IPS-11a (cell line): ENCODE measurements around the gene ERMARD.
A peak's percentile ranks its signal among the peaks of the same experiment; 100 is the strongest.
"Not testable (repeated sequence)": the region's sequence is repeated elsewhere in the genome, so short reads cannot be mapped to it uniquely, and the experiment has no call there.

Experiments
- H3K4me3 ChIP-seq: one replicate; pipeline ENCODE4 v1.5.1; 2013; ENCODE audit warnings: low read depth, low read length, control low read depth

The ERMARD gene

DNA sequence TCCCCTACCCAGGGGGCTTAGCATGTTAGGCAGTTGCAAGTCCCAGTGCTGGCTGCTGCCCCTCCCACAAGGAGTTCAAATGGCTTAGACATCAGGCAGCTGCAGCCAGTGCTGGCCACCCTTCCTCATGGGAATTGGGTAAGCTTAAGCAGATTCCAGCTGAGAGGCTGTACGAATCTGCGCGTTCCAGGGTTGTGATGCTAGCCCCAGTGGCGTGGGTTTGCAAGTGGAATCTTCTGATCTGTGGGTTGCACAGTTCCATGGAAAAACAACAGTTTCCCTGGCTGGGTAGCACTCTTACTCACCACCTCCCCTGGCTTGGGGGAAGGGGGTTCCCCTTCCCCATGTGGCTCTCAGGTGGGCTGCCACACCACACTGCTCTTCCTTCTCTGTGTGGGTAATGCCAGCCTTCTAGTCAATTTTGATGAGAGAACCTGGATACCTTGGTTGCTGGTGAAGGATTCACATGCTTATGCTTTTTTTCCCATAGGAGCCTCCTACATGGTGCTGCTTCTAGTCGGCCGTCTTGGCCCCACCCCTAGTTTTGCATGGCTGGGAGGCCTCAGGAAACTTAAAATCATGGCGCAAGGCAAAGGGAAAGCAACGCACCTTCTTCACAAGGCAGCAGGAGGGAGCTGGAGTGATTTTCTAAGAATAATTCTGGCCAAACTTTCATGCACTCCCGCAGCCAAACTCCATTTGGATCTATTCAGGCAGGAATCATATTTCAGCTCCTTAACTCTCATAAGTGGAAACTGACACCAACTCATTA, 13.0 kb upstream of the ERMARD start:
- no peak overlapping the region for H3K4me3 ChIP-seq

DNA sequence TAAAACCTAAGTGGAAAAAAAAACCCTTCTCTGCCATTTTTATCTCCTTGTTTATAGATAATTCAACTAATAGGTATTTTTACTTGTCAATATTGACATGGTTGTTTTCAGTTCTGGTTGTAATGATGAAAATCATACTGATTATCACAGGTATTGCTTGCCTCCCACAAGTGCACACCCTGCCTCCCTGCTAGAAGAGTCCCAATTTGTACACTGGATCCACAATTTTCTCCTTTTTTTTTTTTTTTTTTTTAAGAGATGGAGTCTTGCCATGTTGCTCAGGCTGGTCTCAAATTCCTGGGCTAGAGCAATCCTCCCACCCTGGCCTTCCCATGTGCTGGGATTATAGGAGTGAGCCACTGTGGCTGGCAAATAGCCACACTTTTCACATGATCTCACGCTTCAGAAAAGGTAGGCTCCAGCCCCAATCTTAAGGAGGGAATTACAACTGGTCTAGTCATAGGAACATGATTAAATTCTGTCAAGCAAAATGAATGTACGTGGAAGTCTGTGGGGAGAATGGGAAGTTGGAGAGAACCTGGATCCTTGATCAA, 12.4 kb upstream of the ERMARD start:
- no peak overlapping the region for H3K4me3 ChIP-seq

DNA sequence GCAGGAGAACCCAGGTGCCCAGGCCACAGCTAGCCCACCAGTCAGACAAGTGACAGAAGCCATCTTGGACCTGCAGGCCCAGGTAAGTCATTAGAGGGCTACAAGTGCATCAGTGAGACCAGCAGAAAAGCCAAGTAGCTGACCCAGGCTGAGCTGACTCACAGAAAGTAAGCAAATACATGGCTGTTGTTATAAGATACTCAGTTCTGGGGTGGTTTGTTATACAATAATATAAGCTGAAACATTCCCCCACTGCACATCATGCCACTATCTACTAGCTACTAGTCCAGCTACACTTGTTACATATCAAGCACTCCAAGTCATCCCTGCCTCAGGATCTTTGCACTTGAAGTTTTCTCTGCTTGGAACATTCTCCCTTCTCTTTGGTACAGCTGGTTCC, 10.1 kb upstream of the ERMARD start:
- no peak overlapping the region for H3K4me3 ChIP-seq

DNA sequence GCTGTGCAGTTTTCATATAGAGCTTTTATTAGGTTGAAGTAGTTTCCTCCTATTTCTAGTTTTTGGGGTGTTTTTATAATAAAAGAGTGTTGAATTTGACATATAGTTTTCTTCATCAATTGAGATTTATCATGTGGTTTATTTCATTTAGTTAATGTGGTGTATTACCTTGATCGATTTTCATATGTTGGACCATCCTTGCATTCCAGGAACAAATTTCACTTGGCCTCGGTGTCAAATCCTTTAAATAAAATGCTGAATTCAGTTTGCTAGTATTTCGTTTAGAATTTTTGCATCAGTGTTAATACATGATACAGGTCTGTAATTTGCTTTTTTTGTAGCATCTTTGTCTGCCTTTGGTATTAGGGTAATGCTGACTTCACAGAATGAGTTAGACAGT, 6.0 kb upstream of the ERMARD start:
- no peak overlapping the region for H3K4me3 ChIP-seq

DNA sequence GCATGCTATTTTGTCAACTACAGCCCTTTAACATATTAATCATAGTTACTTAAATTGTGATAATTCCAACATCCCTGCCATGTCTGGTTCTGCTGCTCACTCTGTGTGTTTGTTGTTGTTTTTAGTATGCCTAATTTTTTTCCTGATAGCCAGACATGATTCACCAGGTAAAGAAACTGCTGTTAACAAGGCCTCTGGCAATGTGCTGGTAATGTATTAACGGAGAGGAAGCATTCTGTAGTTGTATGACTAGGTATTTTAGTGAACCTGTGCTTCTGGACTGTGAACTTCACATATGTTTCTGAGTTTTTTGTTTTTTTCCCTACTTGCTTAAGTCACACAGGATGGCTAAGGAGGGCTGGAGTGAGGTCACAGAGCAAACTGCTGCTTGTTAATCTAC, 4.9 kb upstream of the ERMARD start:
- H3K4me3 ChIP-seq, result no peak overlapping the region

DNA sequence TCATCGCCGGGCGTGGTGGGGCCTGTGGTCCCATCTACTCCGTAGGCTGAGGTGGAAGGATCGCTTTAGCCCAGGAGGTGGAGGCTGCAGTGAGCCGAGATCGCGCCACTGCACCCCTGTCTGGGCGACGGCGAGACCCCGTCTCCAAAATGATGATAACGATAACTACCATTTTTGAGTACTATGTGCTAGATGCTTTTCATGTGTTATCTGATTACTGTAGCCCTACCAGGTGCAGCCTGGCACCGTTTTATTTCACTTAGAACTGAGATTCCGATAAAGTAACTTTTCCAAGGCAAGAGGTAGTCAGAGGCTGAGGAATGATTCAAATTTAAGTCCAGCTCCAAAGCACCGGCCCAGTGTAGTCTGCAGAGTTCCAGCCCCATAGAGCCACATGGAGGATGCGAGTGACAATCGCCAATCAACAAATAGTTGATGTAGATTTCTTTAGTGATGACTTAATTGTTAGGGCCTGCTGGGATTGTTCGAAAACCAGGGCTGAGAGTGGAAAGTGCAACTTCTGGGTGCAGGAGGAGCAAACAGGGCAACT, 727 bp downstream of the ERMARD start:
- H3K4me3 ChIP-seq, result peak overlapping the region; percentile 90

DNA sequence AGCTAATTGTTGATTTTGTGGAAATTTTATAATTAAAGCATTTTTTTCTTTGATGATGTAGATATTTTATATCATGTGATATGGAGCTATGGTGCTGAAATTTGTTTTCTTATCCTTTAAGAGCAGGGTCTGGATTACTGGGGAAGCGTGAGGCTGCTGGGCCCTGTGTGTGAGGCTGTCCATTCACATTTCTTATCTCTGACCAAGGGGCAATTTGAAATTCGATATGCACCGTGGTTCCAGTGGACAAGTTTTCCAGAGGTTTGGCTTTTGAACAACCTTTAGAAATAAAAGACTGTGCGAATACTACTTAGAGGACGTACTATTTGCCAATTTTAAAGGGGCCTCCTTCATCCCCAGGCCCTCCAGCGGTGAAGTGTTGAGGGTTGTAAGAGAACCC, 3.7 kb downstream of the ERMARD start:
- no peak overlapping the region for H3K4me3 ChIP-seq

DNA sequence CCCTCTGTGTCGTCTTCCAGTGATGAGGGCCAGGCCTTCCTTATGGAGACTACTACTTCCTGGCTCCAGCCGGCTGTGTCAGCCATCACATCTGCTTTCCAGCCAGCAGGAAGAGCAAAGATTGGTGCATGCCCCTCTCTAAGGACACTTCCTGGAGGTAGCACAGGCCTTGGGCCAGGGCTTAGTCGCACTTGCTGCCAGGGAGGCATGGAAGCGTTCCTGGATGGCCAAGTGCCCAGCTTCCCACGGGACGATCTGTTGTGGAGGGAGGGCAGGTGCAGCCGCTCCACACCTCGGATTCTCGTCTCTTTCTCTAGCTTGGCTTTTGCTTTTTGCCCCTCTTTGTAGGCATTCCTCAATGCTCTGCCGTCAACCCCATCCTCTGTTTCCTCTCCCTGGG, 11.9 kb downstream of the ERMARD start:
- no peak overlapping the region for H3K4me3 ChIP-seq

DNA sequence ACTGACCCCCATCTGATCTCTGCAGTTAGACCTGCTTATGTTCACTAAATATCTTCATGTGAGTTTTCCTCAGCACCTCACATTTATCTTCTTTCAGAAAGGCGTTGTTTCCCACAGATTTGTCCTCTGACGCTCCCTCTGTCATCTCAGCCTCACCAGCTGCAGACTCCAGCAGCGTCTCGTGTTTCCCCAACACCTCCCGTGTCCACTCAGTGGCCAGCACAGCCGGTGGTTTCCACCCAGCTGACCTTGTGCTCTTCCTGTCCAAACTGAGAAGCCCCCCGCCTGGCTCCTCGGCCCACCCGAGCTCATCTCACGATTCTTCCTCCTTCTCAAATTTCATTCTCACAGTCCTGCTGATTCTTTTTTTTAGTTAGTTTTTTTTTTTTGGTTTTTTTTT, 12.5 kb downstream of the ERMARD start:
- H3K4me3 ChIP-seq, result no peak overlapping the region

DNA sequence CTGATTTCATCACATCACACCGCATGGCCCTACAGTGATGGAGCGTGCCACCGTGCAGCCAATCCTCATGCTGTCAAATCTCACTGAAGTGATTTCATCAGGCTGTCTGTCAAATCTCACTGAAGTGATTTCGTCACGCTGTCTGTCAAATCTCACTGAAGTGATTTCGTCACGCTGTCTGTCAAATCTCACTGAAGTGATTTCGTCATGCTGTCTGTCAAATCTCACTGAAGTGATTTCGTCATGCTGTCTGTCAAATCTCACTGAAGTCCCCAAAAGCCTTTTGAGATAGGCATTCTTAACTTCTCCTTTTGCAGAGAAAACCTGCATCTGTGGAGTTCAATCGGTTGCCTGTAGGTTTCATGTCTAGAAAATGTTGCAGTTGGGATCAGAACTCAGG, 14.4 kb downstream of the ERMARD start:
- H3K4me3 ChIP-seq, result not testable (repeated sequence)

DNA sequence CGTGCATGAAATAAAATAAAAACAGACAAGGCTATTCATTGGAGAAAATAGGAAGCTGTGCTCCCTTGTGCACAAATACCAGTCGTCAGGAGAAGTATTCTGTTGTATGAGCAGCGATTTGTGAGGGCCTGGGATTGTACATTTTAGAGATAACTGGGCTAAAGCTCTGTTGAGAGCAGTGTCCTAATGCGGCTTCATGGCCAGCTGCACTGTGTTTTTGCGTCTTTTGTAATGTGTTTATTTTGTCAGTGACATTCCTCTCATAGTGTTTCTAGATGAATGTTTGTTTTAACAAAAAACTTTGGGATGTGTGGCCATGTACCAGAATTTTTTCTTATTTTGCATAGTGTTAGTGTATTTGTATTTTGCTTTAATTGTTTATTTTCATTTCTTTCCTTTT, 14.8 kb downstream of the ERMARD start:
- no peak overlapping the region for H3K4me3 ChIP-seq

DNA sequence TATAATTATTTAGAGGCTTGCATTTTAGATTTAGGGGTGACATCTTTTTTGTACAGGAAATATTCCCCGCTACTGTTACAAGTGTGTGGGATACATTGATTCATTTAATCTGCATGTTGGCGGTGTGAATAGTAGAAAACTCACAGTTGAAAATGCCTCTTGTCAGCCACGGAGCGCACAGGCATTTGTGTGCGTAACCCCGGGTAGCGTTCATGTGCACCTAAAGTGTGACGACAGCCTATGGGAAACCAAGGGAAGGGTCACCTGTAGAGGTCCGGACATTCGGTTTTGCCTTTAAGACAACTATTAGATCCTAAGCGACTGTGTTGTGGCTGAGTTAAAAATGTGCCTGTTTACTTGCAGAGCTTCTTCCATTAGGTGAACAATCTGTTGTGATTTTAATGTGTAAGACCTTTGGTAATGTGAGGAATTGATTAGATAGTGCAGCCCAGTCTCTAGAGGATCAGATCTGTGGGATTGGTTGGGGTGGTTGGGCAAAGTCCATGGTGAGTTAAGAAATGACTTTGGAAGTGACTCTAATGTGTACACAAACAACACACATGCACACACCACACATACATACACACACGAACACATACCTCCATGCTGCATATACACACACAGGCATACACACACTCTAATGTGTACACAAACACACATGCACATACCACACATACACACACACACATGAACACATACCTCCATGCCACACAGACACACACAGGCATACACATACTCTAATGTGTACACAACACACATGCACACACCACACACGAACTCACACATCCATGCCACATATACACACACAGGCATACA, 15.7 kb downstream of the ERMARD start:
- H3K4me3 ChIP-seq, result no peak overlapping the region

DNA sequence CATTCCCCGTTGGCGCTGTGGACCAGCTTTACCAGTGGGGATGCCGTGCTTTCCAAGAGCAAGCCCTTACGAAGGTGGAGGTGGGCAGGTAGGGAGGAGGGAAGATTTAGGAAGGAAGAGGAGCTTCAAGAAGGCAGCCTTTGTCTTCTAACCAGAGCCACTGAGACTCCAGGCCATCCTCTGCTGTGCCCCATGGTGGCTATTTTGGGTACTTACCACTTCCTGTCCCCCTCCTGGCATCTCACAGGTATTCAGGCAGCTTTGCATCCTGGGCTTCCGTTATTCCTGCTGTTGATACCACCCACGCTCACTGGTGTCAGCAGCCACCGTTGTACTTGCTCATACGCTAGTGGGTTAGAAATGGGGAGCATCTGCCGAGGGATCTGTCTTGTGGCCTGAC, 22.9 kb downstream of the ERMARD start:
- H3K4me3 ChIP-seq, result no peak overlapping the region

DNA sequence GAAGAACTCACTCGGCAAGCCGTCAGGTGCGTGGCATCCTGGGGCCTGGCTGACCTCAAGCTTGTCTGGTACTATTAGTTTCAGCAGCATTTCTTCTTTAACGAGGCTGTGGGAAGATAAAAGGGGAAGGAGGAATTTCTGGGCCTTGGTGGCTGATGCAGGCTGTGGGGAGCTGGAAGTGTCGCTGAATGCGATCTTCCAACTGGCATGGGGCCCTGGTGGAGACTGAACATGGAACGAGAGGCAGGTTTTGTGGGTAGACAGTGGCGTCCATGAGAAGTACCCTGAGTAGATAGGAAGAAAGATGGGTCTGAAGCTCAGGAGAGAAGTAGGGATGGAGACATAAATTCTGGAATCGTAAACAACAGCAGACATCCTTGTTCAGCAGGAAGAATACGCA, 23.9 kb downstream of the ERMARD start:
- no peak overlapping the region for H3K4me3 ChIP-seq

DNA sequence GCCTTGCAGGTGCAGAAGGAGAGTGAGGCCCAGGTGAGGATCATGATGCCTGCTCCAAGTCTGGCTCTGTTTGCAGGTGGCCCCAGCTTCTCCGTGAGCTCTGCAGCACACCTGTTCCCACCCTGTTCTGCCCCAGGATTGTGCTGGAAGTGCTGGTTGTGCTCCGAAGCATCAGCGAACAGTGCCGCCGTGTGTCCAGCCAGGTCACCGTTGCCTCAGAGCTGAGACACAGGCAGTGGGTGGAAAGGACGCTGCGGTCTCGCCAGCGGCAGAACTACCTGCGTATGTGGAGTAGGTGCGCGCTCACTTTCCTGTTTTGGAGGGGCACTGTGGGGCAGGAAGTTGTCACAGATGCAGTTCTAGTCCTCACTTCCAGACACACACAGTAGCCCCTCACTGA, 25.0 kb downstream of the ERMARD start:
- H3K4me3 ChIP-seq, result no peak overlapping the region

DNA sequence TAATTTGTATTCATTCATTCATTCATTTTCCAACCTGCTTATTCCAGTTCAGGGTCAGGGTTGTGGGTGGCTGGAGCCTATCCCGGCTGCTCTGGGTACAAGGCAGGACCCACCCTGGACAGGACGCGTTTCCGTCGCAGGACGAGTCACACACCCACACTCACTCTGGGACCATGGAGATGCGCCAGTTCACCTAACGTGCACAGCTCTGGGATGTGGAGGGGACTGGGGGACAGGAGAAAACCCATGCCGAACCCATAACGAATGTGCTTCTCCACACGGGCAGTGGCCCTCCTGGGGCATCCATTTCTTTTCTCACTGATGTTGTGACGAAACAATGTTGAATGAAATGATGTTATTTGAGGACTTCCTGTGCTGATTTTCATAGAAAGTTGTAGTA, 26.5 kb downstream of the ERMARD start:
- H3K4me3 ChIP-seq, result no peak overlapping the region

DNA sequence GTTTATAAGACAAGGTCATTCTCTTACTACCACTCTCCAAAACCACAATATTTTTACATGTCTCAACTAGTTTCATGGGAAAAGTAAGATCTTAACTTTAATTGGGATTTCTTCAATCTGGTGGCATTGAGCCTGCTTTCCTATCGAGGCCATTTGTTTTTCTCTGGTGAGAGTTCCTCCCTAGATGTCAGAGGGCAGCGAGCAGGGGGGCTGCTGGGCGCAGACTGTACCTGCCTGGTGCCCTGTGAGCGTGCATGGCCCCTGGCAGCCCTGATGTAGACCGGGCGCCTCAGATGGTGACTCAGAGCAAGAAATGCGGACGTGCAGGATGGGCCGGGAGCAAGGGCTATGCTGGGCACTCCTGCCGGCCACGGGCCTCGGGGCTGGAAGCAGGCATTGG, 27.2 kb downstream of the ERMARD start:
- H3K4me3 ChIP-seq, result no peak overlapping the region

DNA sequence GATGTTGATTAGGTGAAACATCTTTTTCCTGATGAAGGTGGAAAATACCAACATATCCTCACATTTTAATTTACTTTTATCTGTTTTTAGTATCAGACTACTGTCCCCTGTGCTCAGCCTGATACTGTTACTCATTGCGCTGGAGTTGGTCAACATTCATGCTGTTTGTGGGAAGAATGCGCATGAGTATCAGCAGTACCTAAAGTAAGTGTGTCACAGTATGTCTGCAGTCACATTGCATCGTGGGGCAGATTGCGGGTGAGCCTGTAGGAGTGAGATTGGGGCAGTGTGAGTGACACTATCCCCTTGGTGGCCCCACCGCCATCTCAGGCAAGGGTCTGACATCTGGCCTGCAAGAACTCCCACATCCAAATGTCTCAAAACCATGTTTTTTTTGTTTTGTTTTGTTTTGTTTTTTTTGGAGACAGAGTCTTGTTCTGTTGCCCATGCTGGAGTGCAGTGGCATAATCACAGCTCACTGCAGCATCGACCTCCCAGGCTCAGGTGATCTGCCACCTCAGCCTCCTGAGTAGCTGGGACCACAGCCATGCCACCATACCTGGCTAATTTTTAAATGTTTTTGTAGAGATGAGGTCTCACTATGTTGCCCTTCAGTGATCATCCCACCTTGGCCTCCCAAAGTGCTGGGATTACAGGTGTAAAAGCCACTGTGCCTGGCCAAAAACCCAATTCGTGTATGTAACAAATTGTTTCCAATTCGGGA, 27.8 kb downstream of the ERMARD start:
- no peak overlapping the region for H3K4me3 ChIP-seq

DNA sequence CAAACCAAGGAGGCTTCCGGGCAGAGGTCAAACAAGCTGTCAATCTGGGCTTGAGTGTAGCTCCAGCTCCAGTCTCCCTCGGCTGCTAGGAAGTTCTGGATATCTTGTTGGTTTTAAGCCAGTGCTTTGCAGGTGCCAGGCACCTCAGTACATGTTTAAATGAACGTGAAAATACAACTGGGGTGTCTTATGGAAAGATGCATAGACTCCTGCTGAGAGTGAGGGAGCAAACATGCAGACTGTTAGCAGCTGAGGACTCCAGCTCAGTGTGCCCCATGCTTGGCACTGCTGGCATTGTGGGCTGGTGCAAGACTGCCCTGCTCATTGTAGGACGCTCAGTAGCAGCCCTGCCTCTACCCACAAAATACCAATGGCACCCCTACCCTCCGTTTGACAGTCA, 28.5 kb downstream of the ERMARD start:
- H3K4me3 ChIP-seq, result no peak overlapping the region

DNA sequence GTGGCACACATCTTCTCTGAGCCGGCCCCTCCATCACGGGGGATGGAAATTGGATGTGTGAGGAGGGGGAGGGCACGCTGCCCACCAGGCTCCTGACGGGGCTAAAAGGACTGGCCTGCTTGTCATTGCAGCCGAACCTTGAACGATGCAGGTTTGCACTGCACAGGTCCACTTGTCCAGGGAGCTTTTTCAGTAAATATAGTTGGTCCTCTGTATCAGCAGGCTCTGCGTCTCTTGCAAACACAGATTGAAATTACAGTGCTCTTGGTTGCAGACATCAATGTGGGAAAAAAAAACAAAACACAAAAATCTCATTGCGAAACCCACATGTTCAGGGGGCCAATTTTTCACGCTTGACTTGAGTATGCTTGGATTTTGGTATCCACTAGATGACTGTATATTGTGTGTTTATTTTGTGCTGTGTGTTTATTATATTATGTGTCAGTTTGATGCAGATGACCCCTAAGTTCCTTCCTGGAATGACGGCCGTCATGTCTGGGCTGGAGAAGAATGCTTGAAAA, 29.2 kb downstream of the ERMARD start:
- no peak overlapping the region for H3K4me3 ChIP-seq

DNA sequence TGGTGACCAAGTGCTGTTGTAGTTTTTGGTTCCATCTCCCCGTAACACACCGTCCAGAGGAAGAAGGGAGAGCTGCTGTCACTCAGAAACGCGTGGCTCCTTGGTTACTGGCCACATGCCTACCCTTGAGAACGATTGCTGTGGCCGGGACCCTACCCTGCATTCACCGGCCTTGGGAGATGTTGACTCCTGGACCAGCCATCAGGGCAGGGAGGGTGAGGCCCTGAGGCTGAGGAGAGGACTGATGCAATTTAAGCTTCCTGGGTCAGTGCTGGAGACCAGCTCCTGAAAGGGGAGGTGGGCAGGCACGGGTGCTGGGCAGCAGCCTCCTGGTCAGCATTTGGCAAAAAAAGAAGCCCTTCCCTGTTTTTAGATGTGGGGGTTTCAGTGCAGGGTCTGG, 31.5 kb downstream of the ERMARD start:
- H3K4me3 ChIP-seq, result no peak overlapping the region
